GM19438 (cell line): Measurements from ENCODE around the gene IRX2.

Experiments
- ATAC-seq: cut with Tn5 transposase; IDR thresholded peaks from one replicate; pipeline ENCODE4 v1.9.1; 2021; ENCODE audit warnings: low read depth; ENCODE audit not compliant: unreplicated experiment

IRX2 gene

DNA sequence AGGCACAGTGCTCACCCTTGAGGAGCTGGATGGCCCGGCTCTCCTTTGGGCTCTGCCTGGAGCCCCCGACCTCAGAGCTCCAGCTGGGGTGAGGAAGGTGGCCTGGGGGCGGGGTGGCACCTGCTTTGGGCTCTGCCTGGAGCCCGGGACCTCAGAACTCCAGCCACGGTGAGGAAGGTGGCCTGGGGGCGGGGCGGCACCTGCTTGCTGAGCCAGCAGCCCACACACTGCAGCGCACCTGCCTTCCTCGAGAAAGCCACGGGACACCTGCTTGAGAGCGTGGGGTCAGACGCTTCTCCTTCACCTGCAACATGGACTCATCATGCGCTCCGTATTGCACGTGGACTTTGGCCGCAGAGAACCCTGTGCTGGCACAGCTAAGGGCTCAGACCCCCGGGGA, 51.8 kb downstream of the IRX2 start:
- ATAC-seq, result no peak

- ATAC-seq, result no peak
These were observed 52.2 kb downstream of the IRX2 start for GRCh38 chr5:2699231-2699630.

- ATAC-seq, result no peak
These were observed 52.9 kb downstream of the IRX2 start for GRCh38 chr5:2698581-2698980.

DNA sequence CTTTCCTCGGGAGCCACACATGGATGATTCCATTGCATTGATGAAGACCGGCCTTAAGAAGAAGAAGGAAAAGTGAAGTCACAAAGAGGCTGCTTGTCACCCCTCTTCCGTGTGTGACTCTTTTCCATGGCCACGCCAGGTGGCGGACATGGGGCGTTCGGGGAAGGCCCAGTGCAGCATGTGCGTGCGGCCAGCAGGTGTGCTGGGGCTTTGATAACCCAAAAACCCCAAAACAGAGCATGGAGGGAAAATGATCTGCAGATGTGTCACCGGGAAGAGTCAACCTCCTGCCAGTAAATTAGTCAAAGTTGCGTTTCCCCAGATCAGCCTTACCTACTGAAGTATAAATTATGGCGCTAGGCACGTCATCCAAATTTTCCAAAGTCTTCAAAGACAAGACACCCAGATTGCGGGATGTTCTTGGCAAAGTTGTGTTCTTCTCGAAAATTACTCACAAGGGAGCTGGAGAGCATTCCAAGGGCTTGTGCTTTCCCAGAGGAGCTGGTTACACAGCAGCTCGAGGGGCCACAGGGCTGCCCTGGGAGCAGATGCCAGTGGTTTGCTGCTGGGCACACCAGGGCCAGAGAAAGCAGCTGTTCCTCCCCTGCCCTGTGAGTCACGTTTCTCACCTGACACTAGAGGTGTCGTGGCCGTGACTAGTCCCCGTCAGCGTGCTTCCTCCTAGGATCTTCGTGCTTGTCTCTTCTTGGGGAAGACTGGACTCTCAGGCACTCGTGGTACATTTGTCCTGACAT, 53.9 kb downstream of the IRX2 start:
- no peak for ATAC-seq

GRCh38 chr5:2697041-2697440, 54.4 kb downstream of the IRX2 start:
- ATAC-seq, result no peak
